Inflammatory macrophage treated with lipopolysaccharide for 1 hour (primary cell): ENCODE data around the gene RNF157.

Experiments used
- DNase-seq, 2 donors: peaks; one replicate each; pipeline ENCODE4 v3.0.0-alpha.2; 2020 to 2022

The RNF157 gene

GRCh38 chr17:76121932-76122430 is 118.3 kb downstream of the RNF157 start:
- DNase-seq = no peak

- no peak for DNase-seq
These were observed 119.7 kb downstream of the RNF157 start for GRCh38 chr17:76120658-76121008.

GRCh38 chr17:76119409-76120371 is 120.6 kb downstream of the RNF157 start:
- no peak for DNase-seq

GRCh38 chr17:76115138-76115754 is 125.0 kb downstream of the RNF157 start:
- no peak for DNase-seq

GRCh38 chr17:76111956-76112355 is 128.3 kb downstream of the RNF157 start:
- no peak for DNase-seq

- DNase-seq = peak in 1 of 2 donors; percentile 22
These were observed 132.8 kb downstream of the RNF157 start for GRCh38 chr17:76107509-76107908.

GRCh38 chr17:76106703-76107102 is 133.6 kb downstream of the RNF157 start:
- DNase-seq = no peak

- DNase-seq = peak in 1 of 2 donors; percentile 0
These were observed 135.4 kb downstream of the RNF157 start for GRCh38 chr17:76104896-76105231.

GRCh38 chr17:76104140-76104895 is 136.0 kb downstream of the RNF157 start:
- peak in 1 of 2 donors; percentile 5 for DNase-seq

- DNase-seq = peak; percentile 90 to 98
These were observed 136.8 kb downstream of the RNF157 start, which contains the start of gene EXOC7 for GRCh38 chr17:76103274-76104139. TSS of gene EXOC7 (minus strand) at chr17:76103787. CDS start at chr17:76103692, 95 bp downstream.

- no peak for DNase-seq
These were observed 137.4 kb downstream of the RNF157 start for GRCh38 chr17:76102944-76103273.

- no peak for DNase-seq
These were observed 142.5 kb downstream of the RNF157 start for GRCh38 chr17:76097716-76098295.

- no peak for DNase-seq
These were observed 144.3 kb downstream of the RNF157 start for GRCh38 chr17:76095943-76096342.

GRCh38 chr17:76094046-76094445 is 146.2 kb downstream of the RNF157 start:
- no peak for DNase-seq

- DNase-seq = no peak
These were observed 147.5 kb downstream of the RNF157 start for GRCh38 chr17:76092526-76093413.
